RPMI8226 (cell line): ENCODE data around the gene STARD3.
A peak's percentile ranks its signal among the peaks of the same experiment; 100 is the strongest.

Experiments
- DNase-seq: peaks from one replicate; pipeline ENCODE4 v3.0.0-alpha.2; 2015

Gene STARD3

DNA sequence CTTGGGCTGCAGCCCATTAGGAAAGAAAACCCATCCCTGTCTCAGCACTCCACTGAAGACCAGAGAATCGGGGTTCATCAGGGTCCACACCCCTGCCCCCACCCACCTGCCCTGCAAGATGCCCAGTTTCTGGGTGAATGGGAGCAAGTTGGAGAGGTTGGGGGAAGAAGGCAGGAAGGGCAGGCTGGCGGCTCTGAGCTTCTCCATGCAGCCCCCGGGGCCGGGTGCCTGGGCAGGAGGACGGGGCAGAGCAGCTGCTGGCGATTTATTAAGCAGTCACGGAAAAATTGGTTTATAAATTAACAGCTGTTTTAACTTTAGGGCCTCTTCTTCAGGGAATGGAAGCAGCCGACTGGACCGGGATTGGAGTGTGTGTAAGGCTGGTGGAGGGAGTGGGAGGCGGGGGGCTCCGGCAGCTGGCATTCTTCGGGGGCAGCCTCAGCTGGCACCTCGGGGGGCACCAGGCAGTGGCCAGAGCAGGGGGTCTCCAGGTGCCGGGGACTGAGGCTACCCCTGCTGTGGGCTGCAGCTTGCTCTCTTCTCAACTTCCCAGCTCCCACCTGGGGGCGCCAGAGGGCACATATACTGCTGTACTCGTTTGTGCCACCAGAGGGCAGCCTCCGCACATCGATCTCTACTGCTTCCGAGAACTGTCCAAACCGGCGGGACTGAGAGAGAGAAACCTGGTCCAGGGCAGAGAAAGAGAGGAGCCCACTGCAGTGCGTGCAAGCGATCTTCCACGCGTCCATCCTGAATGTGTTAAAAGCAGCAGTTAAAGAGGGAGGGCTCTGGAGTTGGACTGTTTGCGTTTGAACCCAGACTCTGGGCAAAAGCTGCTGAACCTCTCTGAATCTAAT lies 15.2 kb upstream of the STARD3 start:
- DNase-seq = peak; percentile 85

DNA sequence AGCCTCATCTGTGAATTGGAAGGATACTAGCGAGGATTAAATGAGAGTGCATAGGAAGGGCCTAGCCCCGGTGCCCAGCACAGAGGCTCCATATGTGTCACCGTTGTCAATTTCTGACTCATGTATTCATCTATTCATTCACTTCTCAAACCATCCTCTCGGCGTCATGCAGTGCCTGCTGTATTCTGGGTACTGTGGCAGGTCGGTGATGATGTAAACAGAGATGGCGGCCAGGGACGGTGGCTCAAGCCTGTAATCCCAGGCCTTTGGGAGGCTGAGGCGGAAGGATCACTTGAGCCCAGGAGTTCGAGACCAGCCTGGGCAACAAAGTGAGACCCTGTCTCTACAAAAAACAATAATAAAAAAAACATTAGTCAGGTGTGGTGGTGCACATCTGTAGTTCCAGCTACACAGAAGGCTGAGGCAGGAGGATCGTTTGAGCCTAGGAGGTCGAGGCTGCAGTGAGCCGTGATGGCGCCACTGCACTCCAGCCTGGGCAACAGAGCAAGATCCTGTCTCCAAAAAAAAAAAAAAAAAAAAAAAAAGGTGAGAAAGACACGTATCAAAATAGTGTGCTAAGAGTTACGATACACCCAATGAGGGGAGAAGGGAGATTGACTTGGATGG lies 14.5 kb upstream of the STARD3 start:
- DNase-seq = no peak

DNA sequence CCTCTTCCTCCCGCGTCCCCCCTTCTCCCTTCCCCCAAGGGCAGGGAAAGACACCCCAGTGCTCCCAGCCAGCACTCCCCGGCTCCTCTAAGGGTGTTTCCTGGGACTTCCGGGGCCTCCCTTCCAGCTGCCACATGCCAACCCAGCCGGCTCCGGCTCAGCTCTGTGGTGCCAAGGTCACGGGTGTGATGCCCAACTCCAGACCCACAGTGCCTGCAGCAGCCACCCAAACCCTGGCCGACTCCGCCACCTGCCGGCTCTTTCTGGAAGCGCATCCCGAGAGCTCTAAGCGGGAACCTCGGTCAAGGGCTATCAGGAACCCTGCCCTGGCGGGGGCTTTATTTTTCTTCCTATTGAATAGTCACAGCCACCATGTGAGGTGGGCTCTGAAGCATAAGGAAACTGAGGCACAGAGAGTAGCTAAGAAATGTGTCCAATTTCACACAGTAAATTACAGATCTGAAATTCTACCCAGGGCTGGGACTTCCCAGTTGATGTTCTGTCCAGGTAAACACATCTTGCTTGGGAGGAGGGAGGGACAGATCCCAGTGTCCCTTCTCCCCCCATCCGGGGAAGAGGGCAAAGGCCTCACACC lies 13.5 kb upstream of the STARD3 start:
- peak; percentile 87 for DNase-seq

DNA sequence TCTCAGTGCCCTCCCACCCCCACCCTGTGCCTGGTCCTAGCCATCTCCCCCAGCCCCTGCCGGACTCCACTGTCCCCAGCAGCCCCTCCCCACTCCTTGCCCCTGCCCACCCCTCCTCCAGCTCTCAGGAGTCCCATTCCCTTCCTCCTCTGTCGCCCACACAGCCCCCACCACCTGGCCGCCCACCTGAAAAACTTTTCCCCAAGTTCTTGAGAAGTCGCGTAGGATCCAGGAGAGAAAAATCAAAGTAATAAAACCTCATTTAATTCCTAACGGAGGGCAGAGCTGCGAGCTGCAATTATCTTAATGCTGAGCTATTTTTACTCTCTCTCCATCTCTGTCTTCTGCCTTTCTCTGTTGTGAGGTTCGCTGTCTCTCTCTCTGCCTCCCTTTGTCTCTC lies 12.6 kb upstream of the STARD3 start:
- DNase-seq = no peak

GRCh38 chr17:39625198-39625785 lies 11.7 kb upstream of the STARD3 start:
- DNase-seq = no peak

DNA sequence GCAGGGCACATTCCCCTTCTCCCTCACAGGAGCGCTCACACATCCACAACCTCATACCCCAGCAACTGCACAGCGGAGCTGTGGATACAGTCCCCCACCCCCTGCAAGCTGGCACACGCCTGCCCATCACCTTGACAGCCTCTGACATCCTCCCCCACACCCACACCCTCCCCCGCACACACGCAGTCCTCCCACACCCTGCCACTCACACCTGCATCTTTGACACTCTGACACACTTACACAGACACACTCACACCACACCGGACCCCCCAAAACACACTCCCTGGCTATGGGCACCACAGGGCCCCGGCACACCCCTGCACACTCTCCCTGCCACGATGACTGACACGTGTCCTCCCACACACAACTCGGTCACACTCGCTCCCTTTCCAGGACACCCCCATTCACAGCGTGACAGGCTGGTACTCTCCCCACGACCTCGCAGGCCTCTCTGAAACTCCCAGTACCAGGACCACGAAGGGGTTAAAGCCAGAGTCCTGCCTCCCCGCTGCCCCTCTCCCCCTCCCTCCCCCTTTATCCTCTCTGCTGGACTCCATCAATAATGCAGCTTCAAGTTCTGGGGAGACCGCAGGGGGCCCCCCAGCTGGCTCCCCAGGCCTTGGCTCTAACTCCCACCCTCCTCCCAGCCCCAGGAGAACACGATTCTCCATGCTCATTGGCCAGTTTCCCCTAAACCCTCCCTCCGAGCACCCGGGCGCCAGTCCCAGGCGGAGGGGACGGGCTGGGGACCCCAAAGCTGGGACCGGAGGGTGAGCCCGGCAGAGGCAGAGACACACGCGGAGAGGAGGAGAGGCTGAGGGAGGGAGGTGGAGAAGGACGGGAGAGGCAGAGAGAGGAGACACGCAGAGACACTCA lies 10.5 kb upstream of the STARD3 start, which contains the start of gene PPP1R1B:
Gene PPP1R1B, plus strand, starts transcription at position 782 of the 876 bp plus-strand sequence. CDS start 441 bp downstream, outside the sequence.
- DNase-seq = no peak

DNA sequence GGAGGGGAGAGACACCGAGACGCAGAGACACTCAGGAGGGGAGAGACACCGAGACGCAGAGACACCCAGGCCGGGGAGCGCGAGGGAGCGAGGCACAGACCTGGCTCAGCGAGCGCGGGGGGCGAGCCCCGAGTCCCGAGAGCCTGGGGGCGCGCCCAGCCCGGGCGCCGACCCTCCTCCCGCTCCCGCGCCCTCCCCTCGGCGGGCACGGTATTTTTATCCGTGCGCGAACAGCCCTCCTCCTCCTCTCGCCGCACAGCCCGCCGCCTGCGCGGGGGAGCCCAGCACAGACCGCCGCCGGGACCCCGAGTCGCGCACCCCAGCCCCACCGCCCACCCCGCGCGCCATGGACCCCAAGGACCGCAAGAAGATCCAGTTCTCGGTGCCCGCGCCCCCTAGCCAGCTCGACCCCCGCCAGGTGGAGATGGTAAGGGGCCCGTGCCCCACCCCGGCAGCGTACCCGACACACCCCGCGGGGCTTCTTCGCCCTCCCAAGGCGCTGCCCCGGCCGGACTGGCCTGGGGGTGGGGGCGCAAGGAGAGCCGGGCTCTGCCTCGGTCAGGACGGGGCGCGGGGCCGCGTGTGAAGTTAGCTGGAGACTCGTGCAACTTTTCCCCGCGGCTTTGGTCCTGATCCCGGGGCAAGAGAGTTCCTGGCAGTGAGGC lies 9.8 kb upstream of the STARD3 start:
- no peak for DNase-seq

DNA sequence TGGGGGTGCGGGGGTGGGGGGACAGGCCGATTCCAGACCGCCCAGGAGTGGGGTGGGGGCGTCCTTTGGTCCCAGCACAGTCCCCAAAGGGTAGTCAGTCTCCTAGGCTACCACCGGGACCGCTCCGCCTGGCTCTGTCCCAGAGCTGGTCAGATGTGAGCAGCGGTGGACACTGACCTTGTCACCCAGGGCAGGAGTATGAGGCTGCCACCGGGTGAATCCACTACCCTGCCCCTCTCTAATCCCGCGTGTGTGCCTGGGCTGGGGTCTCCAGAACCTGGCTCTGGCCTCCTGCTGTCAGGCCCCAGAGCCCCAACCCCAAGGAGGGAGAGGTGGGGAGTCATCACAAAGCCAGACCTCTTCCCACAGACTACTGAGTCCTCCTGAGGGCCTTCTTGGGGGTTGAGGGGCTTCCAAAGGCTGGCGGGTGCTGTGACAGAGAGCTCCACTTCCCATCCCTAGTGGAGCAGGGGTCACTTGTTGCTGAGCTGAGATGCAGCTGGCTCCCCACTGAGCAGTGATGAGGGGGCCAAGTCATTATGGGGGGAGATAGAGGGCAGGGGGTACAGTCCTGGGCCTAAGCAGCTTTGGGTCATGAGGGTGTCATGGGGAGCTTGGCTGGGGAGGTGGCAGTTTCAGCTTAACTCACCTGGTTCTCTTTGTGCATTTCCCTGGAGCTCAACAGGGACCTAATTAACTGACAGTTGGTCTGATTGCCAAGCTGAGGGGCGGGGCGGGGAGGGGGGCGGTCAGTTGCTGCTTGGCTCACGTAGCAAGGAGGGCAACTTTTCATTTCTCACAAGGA lies 9.0 kb upstream of the STARD3 start:
- no peak for DNase-seq

GRCh38 chr17:39628655-39629493 lies 8.1 kb upstream of the STARD3 start:
- no peak for DNase-seq

DNA sequence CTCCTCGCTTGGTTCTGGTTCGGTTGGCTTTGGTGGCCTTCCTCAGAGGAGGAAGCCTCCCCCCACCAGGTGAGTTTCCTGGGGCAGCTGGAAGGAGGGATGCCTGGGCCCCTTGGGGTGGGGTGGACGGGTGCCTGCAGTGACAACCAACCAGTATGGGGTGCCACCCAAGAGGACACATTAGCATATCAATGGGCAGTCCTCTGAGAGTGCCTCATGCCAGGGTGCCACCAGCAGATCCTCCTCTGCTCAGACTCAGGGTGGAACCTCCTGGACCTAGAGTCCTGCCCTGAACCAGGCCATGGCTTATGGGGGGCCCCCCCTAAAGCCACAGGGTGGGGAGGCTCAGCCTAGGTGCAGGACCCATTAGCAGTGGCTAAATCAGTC lies 7.5 kb upstream of the STARD3 start:
- DNase-seq = no peak

DNA sequence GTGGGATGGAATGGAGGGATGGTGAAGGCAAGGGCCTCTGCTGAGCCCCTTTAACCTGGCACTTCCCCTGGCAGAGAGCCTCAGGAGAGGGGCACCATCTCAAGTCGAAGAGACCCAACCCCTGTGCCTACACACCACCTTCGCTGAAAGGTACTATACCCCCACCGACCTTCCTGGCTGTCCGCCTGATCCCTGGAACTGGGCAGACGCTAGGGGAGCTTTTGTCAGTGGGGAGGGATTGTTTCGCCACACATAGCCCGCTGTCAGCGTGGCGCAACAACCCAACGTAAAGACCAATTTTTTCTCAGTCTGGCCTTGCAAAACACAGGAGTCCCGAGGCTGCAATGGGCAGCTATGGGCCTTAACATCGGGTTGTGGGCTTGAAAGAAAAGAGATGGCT lies 7.0 kb upstream of the STARD3 start:
- no peak for DNase-seq

GRCh38 chr17:39631403-39631802 lies 5.5 kb upstream of the STARD3 start:
- no peak for DNase-seq

- DNase-seq = no peak
Measured at GRCh38 chr17:39632153-39632941, 4.6 kb upstream of the STARD3 start.

- DNase-seq = no peak
Measured at GRCh38 chr17:39633570-39634183, 3.3 kb upstream of the STARD3 start.

- DNase-seq = peak; percentile 48
Measured at GRCh38 chr17:39634384-39634871, 2.5 kb upstream of the STARD3 start.

DNA sequence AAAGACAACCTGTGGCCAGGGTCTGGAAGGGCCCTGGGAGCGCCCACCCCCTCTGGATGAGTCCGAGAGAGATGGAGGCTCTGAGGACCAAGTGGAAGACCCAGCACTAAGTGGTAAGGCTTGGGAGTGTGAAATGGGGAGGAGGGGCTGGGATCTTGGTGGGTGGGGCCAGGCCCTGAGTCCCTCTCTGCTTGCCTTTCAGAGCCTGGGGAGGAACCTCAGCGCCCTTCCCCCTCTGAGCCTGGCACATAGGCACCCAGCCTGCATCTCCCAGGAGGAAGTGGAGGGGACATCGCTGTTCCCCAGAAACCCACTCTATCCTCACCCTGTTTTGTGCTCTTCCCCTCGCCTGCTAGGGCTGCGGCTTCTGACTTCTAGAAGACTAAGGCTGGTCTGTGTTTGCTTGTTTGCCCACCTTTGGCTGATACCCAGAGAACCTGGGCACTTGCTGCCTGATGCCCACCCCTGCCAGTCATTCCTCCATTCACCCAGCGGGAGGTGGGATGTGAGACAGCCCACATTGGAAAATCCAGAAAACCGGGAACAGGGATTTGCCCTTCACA lies 1.2 kb upstream of the STARD3 start:
- no peak for DNase-seq

- DNase-seq = no peak
Measured at GRCh38 chr17:39636587-39636926, 387 bp upstream of the STARD3 start.

DNA sequence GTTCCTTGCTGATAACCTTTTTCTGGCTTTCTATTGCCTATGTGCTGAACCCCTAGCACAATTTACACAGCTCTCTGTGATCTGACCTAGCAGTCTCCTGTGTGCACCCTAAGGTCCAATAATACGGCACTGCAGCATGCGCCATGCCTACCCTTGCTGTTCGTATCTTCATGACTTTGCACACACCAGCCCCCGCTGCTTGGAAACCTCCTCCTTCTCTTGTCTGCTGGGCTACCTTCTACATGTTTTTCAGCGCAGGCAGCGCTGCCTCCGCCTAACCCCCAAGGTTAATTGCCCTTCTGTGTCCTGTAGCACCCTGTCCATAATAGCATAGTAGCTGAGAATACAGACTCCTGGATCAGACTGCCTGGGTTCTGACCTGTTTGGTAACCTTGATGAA lies 1.4 kb downstream of the STARD3 start:
- DNase-seq = no peak
